ENCODE results near the gene ACVR1B. TPM values are rescaled to one million over a fixed set of nuclear protein-coding genes. Genes with fewer than 3 reads are reported as not detected.

The ACVR1B gene
- total and polyA plus RNA-seq, 2 donors (not counting 3 experiments of a cell fraction or from before 2014, with no cell fraction given), result 29.0 to 33.7 TPM

- no peak overlapping the region for H3K4me3 ChIP-seq (replicated peaks in 1 of 3; ENCODE audit: insufficient read depth in 1 of 3, low read depth in 1 of 3, low read length in 3 of 3)
- H3K27me3 ChIP-seq (ENCODE audit: control insufficient read depth in 2 of 2, insufficient read depth in 2 of 2, low read length in 2 of 2), result no peaks in the 10 kb centered on the region
- dilution Hi-C loops (cut with MboI; ENCODE audit: extremely low pct_ligation_motif_present, low sequenced_read_pairs), result no loop called here
- DNase-seq (ENCODE audit: low read depth, low spot score), result no peak
- H3K9me1 ChIP-seq (replicated peaks; ENCODE audit: control insufficient read depth, extremely low read depth, insufficient read depth, low read length), result no peaks in the 10 kb centered on the region
- TF ChIP-seq EZH2 (IDR thresholded peaks at IDR 0.05; ENCODE audit: borderline replicate concordance, low read depth, low read length, severe bottlenecking) (no peak), POLR2A (IDR thresholded peaks at IDR 0.05; ENCODE audit: low read depth, low read length) (no peak), MYC (IDR thresholded peaks at IDR 0.05; ENCODE audit: low read depth, low read length) (no peak), JUN (IDR thresholded peaks at IDR 0.05; ENCODE audit: borderline replicate concordance, insufficient read depth, insufficient read length, low read depth) (no peak), GATA2 (IDR thresholded peaks at IDR 0.05; ENCODE audit: insufficient read depth, insufficient read length, low read depth, low read length) (no peak), FOS (IDR thresholded peaks at IDR 0.05; ENCODE audit: borderline replicate concordance, insufficient read depth, low read length) (no peak), CTCF (IDR thresholded peaks at IDR 0.05; ENCODE audit: extremely low read depth in 1 of 2, insufficient read depth in 1 of 2, low read depth in 1 of 2, low read length in 2 of 2) (no peak), MAX (IDR thresholded peaks at IDR 0.05; ENCODE audit: insufficient read depth, insufficient read length) (no peak), POLR2AphosphoS5 (IDR thresholded peaks at IDR 0.05; ENCODE audit: insufficient read depth, low read depth, low read length) (no peak)
- POLR2A ChIA-PET, result no interaction called here
- intact Hi-C loops (cut with micrococcal nuclease), result no loop called here
- H3K79me2 ChIP-seq (ENCODE audit: control insufficient read depth, insufficient read depth, low read length), result peaks cover 89% of the 10 kb centered on the region
- H3K9me3 ChIP-seq (replicated peaks; ENCODE audit: control insufficient read depth, insufficient read depth, low read length), result no peaks in the 10 kb centered on the region
- H4K20me1 ChIP-seq (replicated peaks; ENCODE audit: control insufficient read depth, extremely low read depth, insufficient read depth, low read length), result peaks cover 2% of the 10 kb centered on the region
- H3K4me1 ChIP-seq (ENCODE audit: control insufficient read depth, extremely low read depth, insufficient read depth, low read length), result peaks cover 34% of the 10 kb centered on the region
- H3K36me3 ChIP-seq (ENCODE audit: control insufficient read depth in 2 of 2, extremely low read depth in 1 of 2, insufficient read depth in 2 of 2, low read length in 2 of 2), result peaks cover 0 to 2% of the 10 kb centered on the region in 2 experiments
- BruUV-seq (replicated peaks), result no TSS peak
- H2AFZ ChIP-seq (ENCODE audit: low read depth, low read length), result no peak overlapping the region
- no peak overlapping the region for H3K4me2 ChIP-seq (ENCODE audit: insufficient read depth, low read length)
- CTCF ChIA-PET, result interaction anchor here (2.3 kb wide), 1 partner anchor 15 kb away, joined by 15 read pairs; no protein-coding TSS in a partner anchor
- no peak overlapping the region for H3K9ac ChIP-seq (replicated peaks; ENCODE audit: extremely low read depth, insufficient read depth, low read length)
- no peak for FAIRE-seq
- no peak overlapping the region for H3K27ac ChIP-seq (ENCODE audit: insufficient read depth, low read depth, low read length)
These were observed 4.2 kb downstream of the ACVR1B start for GRCh38 chr12:51955702-51956101.
